ENCODE measurements around the gene FAM237B.

Gene FAM237B

DNA sequence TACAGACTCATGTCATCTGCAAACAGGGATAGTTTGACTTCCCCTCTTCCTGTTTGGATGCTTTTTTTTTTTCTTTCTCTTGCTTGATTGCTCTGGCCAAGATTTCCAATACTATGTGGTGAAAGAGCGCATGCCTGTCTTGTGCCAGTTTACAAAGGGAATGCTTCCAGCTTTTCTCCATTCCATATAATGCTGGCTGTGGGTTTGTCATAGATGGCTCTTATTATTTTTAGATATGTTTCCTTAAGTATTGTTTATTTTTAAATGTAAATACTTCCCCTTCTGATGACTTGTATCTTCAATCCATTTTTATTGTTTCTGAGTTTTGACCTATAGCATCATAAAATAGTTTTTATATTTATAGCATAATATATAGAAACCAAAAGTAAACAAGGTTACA is 17.9 kb downstream of the FAM237B start:
- TF ChIP-seq, protein P1, sequence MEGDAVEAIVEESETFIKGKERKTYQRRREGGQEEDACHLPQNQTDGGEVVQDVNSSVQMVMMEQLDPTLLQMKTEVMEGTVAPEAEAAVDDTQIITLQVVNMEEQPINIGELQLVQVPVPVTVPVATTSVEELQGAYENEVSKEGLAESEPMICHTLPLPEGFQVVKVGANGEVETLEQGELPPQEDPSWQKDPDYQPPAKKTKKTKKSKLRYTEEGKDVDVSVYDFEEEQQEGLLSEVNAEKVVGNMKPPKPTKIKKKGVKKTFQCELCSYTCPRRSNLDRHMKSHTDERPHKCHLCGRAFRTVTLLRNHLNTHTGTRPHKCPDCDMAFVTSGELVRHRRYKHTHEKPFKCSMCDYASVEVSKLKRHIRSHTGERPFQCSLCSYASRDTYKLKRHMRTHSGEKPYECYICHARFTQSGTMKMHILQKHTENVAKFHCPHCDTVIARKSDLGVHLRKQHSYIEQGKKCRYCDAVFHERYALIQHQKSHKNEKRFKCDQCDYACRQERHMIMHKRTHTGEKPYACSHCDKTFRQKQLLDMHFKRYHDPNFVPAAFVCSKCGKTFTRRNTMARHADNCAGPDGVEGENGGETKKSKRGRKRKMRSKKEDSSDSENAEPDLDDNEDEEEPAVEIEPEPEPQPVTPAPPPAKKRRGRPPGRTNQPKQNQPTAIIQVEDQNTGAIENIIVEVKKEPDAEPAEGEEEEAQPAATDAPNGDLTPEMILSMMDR (IDR thresholded peaks at IDR 0.05; ENCODE audit: borderline replicate concordance, control extremely low read depth, extremely low read depth, insufficient read depth, missing control alignments), result no peak
- DNase-seq (ENCODE audit: low spot score), result no peak
- in situ Hi-C loops (cut with MboI; ENCODE audit: low sequenced_read_pairs, unreplicated experiment), result no loop called here

GRCh38 chr7:90298145-90299038 is 22.7 kb downstream of the FAM237B start:
- peak; percentile 38 for DNase-seq (ENCODE audit: low spot score)
- in situ Hi-C loops (cut with MboI; ENCODE audit: low sequenced_read_pairs, unreplicated experiment), result no loop called here
- TF ChIP-seq, protein P1 (IDR thresholded peaks at IDR 0.05; ENCODE audit: borderline replicate concordance, control extremely low read depth, extremely low read depth, insufficient read depth, missing control alignments), result peak; percentile 55

DNA sequence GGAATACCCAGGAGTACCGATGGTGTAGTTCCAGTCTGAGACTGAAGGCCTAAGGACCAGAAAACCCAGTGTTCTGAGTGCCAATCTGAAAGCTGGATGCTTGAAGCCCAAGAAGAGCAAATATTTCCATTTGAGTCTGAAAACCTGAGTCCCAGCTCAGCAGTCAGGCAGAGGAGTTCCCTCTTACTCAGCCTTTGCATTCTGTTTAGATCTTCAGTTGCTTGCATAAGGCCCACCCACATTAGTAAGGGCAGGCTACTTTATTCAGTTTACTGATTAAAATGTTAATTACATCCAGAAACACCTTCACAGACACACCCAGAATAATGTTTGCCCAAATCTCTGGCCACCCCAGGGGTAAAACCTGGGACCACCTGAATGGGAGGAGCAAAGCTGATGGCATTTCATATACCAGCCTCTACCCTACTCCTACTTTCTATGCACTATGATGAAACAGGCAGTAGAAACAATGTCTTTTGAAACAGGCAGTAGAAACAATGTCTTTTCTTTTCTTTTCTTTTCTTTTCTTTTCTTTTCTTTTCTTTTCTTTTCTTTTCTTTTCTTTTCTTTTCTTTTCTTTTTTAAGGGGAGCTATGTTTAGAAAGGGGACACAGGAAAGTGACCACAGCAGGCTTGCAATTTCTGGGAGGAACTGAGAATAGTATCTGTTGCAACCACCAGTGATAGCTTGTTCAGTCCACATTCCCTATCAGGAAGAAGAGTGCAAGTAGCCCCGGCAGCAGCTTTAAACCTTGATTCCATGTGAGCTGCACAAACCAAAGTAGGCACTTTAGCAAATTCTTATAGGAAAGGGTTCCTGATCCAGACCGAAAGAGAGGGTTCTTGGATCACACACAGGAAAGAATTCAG is 30.6 kb downstream of the FAM237B start:
- no peak for DNase-seq (ENCODE audit: low spot score)
- in situ Hi-C loops (cut with MboI; ENCODE audit: low sequenced_read_pairs, unreplicated experiment), result no loop called here
- TF ChIP-seq, protein P1 (IDR thresholded peaks at IDR 0.05; ENCODE audit: borderline replicate concordance, control extremely low read depth, extremely low read depth, insufficient read depth, missing control alignments), result no peak

DNA sequence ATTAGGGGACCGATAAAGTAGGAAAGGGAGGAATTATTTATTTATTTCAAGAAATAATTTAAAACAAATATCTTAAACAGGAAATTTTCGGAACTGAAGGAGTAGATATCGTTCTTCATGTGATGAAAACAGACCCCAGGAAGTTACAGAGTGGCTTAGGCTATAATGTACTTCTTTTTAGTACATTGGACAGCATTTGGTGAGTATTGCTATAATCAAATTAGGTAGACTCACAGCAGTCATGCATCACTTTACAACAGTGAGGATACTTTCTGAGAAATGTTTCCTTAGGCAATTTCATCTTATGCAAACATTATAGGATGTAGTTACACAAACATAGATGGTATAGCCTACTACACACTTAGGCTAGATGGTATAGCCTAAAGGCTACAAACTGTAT is 33.0 kb downstream of the FAM237B start:
- TF ChIP-seq, protein P1 (IDR thresholded peaks at IDR 0.05; ENCODE audit: borderline replicate concordance, control extremely low read depth, extremely low read depth, insufficient read depth, missing control alignments), result no peak
- DNase-seq (ENCODE audit: low spot score), result no peak
- in situ Hi-C loops (cut with MboI; ENCODE audit: low sequenced_read_pairs, unreplicated experiment), result no loop called here

DNA sequence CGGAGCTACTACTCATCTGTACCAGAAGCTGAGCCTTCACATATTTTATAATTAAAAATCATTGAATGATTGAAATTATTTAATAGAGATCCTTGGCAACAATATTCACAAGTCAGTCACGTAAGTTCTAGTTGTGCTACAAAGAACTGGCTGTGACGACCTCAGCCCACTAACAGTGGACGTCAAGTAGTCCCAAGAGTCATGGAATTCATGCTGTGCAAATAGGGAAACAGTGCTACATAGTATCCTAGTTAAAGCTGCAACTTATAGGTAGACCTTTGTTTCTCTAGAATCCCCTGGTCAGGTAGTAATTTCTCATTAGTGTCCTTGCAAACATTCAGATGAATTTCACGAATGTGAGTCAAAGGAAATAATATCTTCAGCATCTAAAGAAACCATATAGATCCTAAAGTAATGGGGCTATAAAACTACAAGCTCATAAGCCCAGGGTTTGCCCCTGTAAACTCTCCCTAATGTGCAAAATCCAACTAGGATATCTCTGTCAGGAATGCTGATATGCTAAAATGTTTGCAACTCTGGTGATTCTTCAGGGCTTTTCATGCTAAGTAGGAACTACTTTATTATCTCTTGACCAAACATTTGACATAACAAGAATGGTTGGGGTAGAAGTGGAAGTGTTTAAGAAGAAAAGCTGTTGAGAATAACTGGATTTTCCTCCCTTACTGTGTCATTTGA is 44.9 kb downstream of the FAM237B start:
- no peak for DNase-seq (ENCODE audit: low spot score)

More for the DNA sequence above, 44.9 kb downstream of the FAM237B start:
- in situ Hi-C loops (cut with MboI; ENCODE audit: low sequenced_read_pairs, unreplicated experiment), result no loop called here
- TF ChIP-seq, protein P1 (IDR thresholded peaks at IDR 0.05; ENCODE audit: borderline replicate concordance, control extremely low read depth, extremely low read depth, insufficient read depth, missing control alignments), result no peak
